Neural cell (in vitro differentiated cells): ENCODE data around the gene KCTD14. TPM values are rescaled to one million over a fixed set of nuclear protein-coding genes. Genes with fewer than 3 reads are reported as not detected.
A peak's percentile ranks its signal among the peaks of the same experiment; 100 is the strongest.

Experiments
- H2AFZ ChIP-seq: fragments of 200-600, 300-800 bp; sonication (generic), shearing (Covaris generic); 2 replicates; pipeline ENCODE4 v1.6.0; 2014; ENCODE audit warnings: low read depth, mild to moderate bottlenecking, antibody characterized with exemption, low read length, moderate library complexity
- H3F3A ChIP-seq: fragments of 200-600 bp; shearing (Covaris generic); 2 replicates; pipeline ENCODE4 v1.6.1; 2016; ENCODE audit warnings: mild to moderate bottlenecking, moderate library complexity, mixed read lengths, antibody characterized with exemption, low read length; ENCODE audit not compliant: insufficient read depth, poor library complexity, severe bottlenecking
- H3K27ac ChIP-seq: fragments of 200-600, 300-800 bp; sonication (generic), shearing (Covaris generic); 2 replicates; pipeline ENCODE4 v1.5.1; 2014; ENCODE audit warnings: mild to moderate bottlenecking, low read length, moderate library complexity
- H3K27me3 ChIP-seq: fragments of 300-800, 200-600 bp; sonication (generic), shearing (Covaris generic); 2 replicates; pipeline ENCODE4 v1.6.0; 2014; ENCODE audit warnings: mild to moderate bottlenecking, low read depth, low read length, moderate library complexity; ENCODE audit not compliant: insufficient read depth
- H3K36me3 ChIP-seq: fragments of 300-800, 200-600 bp; sonication (generic), shearing (Covaris generic); 2 replicates; pipeline ENCODE4 v1.5.1; 2014; ENCODE audit warnings: mild to moderate bottlenecking, antibody characterized with exemption, low read length, moderate library complexity; ENCODE audit not compliant: insufficient read depth
- H3K4me2 ChIP-seq: fragments of 300-800, 200-600 bp; sonication (generic), shearing (Covaris generic); 2 replicates; pipeline ENCODE4 v1.6.0; 2014; ENCODE audit warnings: mild to moderate bottlenecking, low read length
- H3K4me3 ChIP-seq: fragments of 300-800, 200-600 bp; sonication (generic), shearing (Covaris generic); 2 replicates; pipeline ENCODE4 v1.5.1; 2014; ENCODE audit warnings: mild to moderate bottlenecking, low read length, moderate library complexity
- H3K79me2 ChIP-seq: fragments of 200-600 bp; shearing (Covaris generic); replicated peaks from 2 replicates; pipeline ENCODE4 v1.6.0; 2014; ENCODE audit warnings: mild to moderate bottlenecking, low read length, moderate library complexity; ENCODE audit not compliant: insufficient read depth
- H3K9ac ChIP-seq: fragments of 300-800, 200-600 bp; sonication (generic), shearing (Covaris generic); 2 replicates; pipeline ENCODE4 v1.6.1; 2016; ENCODE audit warnings: mild to moderate bottlenecking, low read length, mixed read lengths
- H3K9me2 ChIP-seq: fragments of 200-600 bp; shearing (Covaris generic); 2 replicates; pipeline ENCODE4 v1.6.1; 2016; ENCODE audit warnings: mild to moderate bottlenecking, low read length, mixed read lengths; ENCODE audit not compliant: insufficient read depth
- H3K9me3 ChIP-seq: fragments of 200-600, 300-800 bp; sonication (generic), shearing (Covaris generic); 2 replicates; pipeline ENCODE4 v1.6.1; 2016; ENCODE audit warnings: mild to moderate bottlenecking, mixed run types, low read length, moderate library complexity, mixed read lengths
- H4K20me1 ChIP-seq: fragments of 200-600 bp; shearing (Covaris generic); 2 replicates; pipeline ENCODE4 v1.6.1; 2016; ENCODE audit warnings: mild to moderate bottlenecking, mixed run types; ENCODE audit not compliant: insufficient read depth
- EP300 ChIP-seq: fragments of 450-650 bp; conservative IDR thresholded peaks from 2 replicates; pipeline ENCODE4 v1.6.1; 2014; ENCODE audit warnings: antibody characterized with exemption, mild to moderate bottlenecking, moderate library complexity; ENCODE audit not compliant: poor library complexity, severe bottlenecking
- EZH2 ChIP-seq: fragments of 200-600, 300-800 bp; shearing (Covaris generic), sonication (generic); IDR thresholded peaks from 2 replicates; pipeline ENCODE4 v1.6.1; 2014; ENCODE audit warnings: antibody characterized with exemption, low read length, borderline replicate concordance, mild to moderate bottlenecking; ENCODE audit not compliant: insufficient read depth, poor library complexity, severe bottlenecking
- MXI1 ChIP-seq: fragments of 450-650 bp; conservative IDR thresholded peaks from 2 replicates; pipeline ENCODE4 v1.6.1; 2014; ENCODE audit warnings: antibody characterized with exemption, mild to moderate bottlenecking; ENCODE audit not compliant: poor library complexity, severe bottlenecking
- POLR2AphosphoS5 ChIP-seq: IDR thresholded peaks from 2 replicates; pipeline ENCODE4 v1.6.1; 2012
- RAD21 ChIP-seq: fragments of 450-650 bp; conservative IDR thresholded peaks from 2 replicates; pipeline ENCODE4 v1.6.1; 2014; ENCODE audit warnings: antibody characterized with exemption, mild to moderate bottlenecking, moderate library complexity
- SMC3 ChIP-seq: fragments of 450-650 bp; conservative IDR thresholded peaks from 2 replicates; pipeline ENCODE4 v1.6.1; 2014; ENCODE audit warnings: antibody characterized with exemption, mild to moderate bottlenecking, moderate library complexity; ENCODE audit not compliant: poor library complexity
- TAF1 ChIP-seq: IDR thresholded peaks from 2 replicates; pipeline ENCODE4 v1.6.1; 2012; ENCODE audit warnings: low read depth
- polyA plus RNA-seq: library from polyadenylated mRNA; depleted of rRNA; stranded (reverse); fragments of >200 nt; gene quantifications from 2 replicates; pipeline ENCODE4 v1.2.3, GENCODE V29; 2014
- TF ChIP-seq, protein P1 (sequence below): fragments of 450-650 bp; IDR thresholded peaks from 2 replicates; pipeline ENCODE4 v1.5.1; 2014; ENCODE audit warnings: antibody characterized with exemption, mild to moderate bottlenecking, moderate library complexity; ENCODE audit not compliant: poor library complexity, severe bottlenecking
- TF ChIP-seq, protein P2 (sequence below): IDR thresholded peaks from 2 replicates; pipeline ENCODE4 v1.6.1; 2012; ENCODE audit warnings: borderline replicate concordance

The KCTD14 gene
- polyA plus RNA-seq, 1 donor from 2014 or later: 0.32 TPM

DNA sequence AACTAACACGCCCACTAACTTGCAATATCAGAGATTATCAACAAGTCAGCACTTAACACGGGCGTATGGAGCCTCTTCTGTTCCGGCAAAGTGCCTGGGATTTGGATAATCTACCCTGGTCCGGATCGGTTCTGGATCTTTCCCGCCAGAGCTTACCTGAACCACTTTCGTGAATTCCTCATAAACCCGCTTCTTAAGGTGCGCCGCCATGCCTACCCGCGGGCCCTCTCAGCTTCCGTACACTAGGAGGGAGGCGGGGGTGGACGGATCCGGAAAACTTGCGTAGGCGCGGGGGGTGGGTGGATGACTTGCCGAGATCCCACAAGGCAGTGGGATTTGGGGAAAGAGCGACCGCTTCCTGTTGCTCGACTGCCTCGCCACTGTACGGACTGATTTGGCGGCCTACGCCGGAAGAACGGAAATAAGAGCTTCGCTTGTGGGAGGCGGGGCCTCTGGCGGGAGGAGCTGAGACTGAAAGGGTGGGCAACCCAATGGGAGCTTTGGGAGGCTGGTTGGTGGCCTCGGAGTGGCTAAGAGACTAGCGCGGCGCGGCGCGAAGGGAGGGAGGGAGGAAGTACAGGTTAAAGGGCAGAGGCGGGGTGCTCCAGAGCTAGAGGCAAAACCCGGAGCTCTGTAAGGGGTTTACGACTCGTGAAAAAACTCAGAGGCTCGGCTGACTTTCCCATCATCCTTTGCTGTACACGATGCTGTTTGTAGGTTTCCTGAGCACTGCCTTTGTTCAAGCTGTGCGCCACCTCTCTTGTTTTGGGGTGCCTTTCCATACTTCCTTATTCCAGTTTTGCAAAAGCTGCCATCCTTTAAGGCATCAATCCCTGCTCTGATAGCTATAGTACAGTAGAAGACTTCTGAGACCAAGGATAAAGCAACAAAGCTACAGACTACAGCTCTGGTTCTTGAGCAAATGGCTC lies 28.4 kb downstream of the KCTD14 start, which contains the start of gene INTS4:
TSS of gene INTS4 (minus strand) at position 235 of the 929 bp plus-strand sequence. CDS start at position 210, 25 bp downstream.
- H3K27me3 ChIP-seq: no peaks in the 10 kb centered on the region
- peak within 1 kb of the TSS; percentile 96 for H3K27ac ChIP-seq
- H3K36me3 ChIP-seq: no peaks in the 10 kb centered on the region
- peak within 1 kb of the TSS; percentile 81 for H3K4me2 ChIP-seq
- no peaks in the 10 kb centered on the region for H3K9me3 ChIP-seq
- no peaks in the 10 kb centered on the region for H3K9me2 ChIP-seq
- peak within 1 kb of the TSS; percentile 70 for H3K9ac ChIP-seq
- H3K4me3 ChIP-seq: peak within 1 kb of the TSS; percentile 80
- peaks cover 16% of the 10 kb centered on the region for H3K79me2 ChIP-seq
- H3F3A ChIP-seq: no peaks in the 10 kb centered on the region
- H2AFZ ChIP-seq: peak within 1 kb of the TSS; percentile 90
- no peaks in the 10 kb centered on the region for H4K20me1 ChIP-seq
- no peak for TF ChIP-seq EZH2
- peak; percentile 46 for TF ChIP-seq SMC3
- peak; percentile 54 for TF ChIP-seq RAD21
- TF ChIP-seq EP300: peak; percentile 49
- peak; percentile 96 for TF ChIP-seq MXI1
- TF ChIP-seq, protein P1, sequence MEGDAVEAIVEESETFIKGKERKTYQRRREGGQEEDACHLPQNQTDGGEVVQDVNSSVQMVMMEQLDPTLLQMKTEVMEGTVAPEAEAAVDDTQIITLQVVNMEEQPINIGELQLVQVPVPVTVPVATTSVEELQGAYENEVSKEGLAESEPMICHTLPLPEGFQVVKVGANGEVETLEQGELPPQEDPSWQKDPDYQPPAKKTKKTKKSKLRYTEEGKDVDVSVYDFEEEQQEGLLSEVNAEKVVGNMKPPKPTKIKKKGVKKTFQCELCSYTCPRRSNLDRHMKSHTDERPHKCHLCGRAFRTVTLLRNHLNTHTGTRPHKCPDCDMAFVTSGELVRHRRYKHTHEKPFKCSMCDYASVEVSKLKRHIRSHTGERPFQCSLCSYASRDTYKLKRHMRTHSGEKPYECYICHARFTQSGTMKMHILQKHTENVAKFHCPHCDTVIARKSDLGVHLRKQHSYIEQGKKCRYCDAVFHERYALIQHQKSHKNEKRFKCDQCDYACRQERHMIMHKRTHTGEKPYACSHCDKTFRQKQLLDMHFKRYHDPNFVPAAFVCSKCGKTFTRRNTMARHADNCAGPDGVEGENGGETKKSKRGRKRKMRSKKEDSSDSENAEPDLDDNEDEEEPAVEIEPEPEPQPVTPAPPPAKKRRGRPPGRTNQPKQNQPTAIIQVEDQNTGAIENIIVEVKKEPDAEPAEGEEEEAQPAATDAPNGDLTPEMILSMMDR: peak; percentile 36
- TF ChIP-seq, protein P2, sequence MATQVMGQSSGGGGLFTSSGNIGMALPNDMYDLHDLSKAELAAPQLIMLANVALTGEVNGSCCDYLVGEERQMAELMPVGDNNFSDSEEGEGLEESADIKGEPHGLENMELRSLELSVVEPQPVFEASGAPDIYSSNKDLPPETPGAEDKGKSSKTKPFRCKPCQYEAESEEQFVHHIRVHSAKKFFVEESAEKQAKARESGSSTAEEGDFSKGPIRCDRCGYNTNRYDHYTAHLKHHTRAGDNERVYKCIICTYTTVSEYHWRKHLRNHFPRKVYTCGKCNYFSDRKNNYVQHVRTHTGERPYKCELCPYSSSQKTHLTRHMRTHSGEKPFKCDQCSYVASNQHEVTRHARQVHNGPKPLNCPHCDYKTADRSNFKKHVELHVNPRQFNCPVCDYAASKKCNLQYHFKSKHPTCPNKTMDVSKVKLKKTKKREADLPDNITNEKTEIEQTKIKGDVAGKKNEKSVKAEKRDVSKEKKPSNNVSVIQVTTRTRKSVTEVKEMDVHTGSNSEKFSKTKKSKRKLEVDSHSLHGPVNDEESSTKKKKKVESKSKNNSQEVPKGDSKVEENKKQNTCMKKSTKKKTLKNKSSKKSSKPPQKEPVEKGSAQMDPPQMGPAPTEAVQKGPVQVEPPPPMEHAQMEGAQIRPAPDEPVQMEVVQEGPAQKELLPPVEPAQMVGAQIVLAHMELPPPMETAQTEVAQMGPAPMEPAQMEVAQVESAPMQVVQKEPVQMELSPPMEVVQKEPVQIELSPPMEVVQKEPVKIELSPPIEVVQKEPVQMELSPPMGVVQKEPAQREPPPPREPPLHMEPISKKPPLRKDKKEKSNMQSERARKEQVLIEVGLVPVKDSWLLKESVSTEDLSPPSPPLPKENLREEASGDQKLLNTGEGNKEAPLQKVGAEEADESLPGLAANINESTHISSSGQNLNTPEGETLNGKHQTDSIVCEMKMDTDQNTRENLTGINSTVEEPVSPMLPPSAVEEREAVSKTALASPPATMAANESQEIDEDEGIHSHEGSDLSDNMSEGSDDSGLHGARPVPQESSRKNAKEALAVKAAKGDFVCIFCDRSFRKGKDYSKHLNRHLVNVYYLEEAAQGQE: peak; percentile 69
- peak; percentile 89 for TF ChIP-seq POLR2AphosphoS5
- TF ChIP-seq TAF1: peak; percentile 28

DNA sequence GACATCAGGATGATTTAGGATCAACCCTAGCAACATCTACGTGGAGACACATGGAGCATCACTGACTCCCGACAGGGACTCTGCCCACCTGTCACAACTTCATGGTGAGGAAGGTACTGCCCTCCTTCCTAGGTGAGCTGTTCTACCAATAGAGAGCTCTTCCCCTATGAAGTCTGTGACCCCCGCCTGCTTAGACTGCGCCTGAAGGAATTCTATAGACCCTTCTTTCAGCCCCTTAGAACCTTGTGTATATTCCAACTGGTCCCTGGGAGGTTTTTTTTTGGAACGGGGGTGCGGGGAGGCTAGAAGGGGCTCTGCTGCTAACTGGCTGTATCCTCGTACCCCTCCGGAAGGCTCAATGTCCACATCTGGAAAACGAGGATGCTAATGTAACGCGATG lies 29.2 kb downstream of the KCTD14 start:
- Histone ChIP-seq H3F3A (no peaks in the 10 kb centered on the region), H3K79me2 (peaks cover 16% of the 10 kb centered on the region), H2AFZ (peak overlapping the region; percentile 44), H3K27ac (peak overlapping the region; percentile 52), H3K9me2 (no peaks in the 10 kb centered on the region), H3K4me2 (peak overlapping the region; percentile 67), H4K20me1 (no peaks in the 10 kb centered on the region), H3K27me3 (no peaks in the 10 kb centered on the region), H3K9me3 (no peaks in the 10 kb centered on the region), H3K36me3 (no peaks in the 10 kb centered on the region), H3K9ac (peak overlapping the region; percentile 64), H3K4me3 (peak overlapping the region; percentile 80)
- TF ChIP-seq MXI1 (no peak), RAD21 (no peak), POLR2AphosphoS5 (no peak), EZH2 (no peak), TAF1 (no peak), SMC3 (no peak), EP300 (no peak)
- TF ChIP-seq, protein P1: no peak
- TF ChIP-seq, protein P2: no peak
